GM20000 (cell line): ENCODE data around the gene DOCK11.

Experiments
- DNase-seq: peaks from one replicate; pipeline ENCODE4 v3.0.0; 2012; ENCODE audit warnings: low spot score
- CTCF ChIP-seq: IDR thresholded peaks from 2 replicates; pipeline ENCODE4 v1.5.1; 2012; ENCODE audit warnings: mild to moderate bottlenecking, control low read depth; ENCODE audit errors: extremely low read depth, missing control alignments

The DOCK11 gene

GRCh38 chrX:118657413-118657812 is 161.8 kb downstream of the DOCK11 start:
- TF ChIP-seq CTCF: no peak
- no peak for DNase-seq

GRCh38 chrX:118660085-118660484 is 164.5 kb downstream of the DOCK11 start:
- DNase-seq: no peak
- TF ChIP-seq CTCF: no peak

- TF ChIP-seq CTCF: no peak
- DNase-seq: no peak
Observed at GRCh38 chrX:118665204-118665603, 169.6 kb downstream of the DOCK11 start.

- no peak for TF ChIP-seq CTCF
Observed at GRCh38 chrX:118666521-118666920, 170.9 kb downstream of the DOCK11 start.

GRCh38 chrX:118669435-118669834 is 173.8 kb downstream of the DOCK11 start:
- no peak for DNase-seq
- no peak for TF ChIP-seq CTCF

More at GRCh38 chrX:118666521-118666920, 170.9 kb downstream of the DOCK11 start:
- no peak for DNase-seq

- TF ChIP-seq CTCF: no peak
- no peak for DNase-seq
Observed at GRCh38 chrX:118675326-118675965, 179.8 kb downstream of the DOCK11 start.

GRCh38 chrX:118675966-118676349 is 180.3 kb downstream of the DOCK11 start:
- no peak for TF ChIP-seq CTCF

More at GRCh38 chrX:118675966-118676349, 180.3 kb downstream of the DOCK11 start:
- DNase-seq: no peak
